WI38 (cell line): ENCODE results near the gene KRTAP10-8.
"Not testable (repeated sequence)": the region's sequence is repeated elsewhere in the genome, so short reads cannot be mapped to it uniquely, and the experiment has no call there.

Experiments
- H3K4me3 ChIP-seq: 2 replicates; pipeline ENCODE4 v1.5.1; 2011; ENCODE audit warnings: low read depth, mild to moderate bottlenecking, control low read depth, low read length
- TF ChIP-seq, protein P1 (sequence below): IDR thresholded peaks from 2 replicates; pipeline ENCODE4 v1.5.1; 2012; ENCODE audit warnings: low read depth, mild to moderate bottlenecking, control low read depth, low read length

KRTAP10-8 gene

DNA sequence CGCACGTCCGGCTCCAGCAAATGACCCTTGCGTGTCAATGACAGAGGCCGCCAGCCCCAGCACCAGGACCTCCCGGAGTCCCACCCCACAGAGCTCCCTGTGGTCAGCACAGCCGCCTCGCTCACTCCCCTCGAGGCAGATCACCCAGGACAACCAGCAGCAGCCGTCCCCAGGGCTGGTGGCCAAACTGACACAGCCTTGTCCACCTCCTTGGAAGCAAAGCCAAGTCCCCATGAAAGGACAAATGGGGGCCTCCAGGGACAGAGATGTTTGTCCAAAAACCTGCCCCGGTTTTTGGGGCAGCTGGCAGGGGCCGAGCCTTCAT lies 27.4 kb downstream of the KRTAP10-8 start:
- TF ChIP-seq, protein P1, sequence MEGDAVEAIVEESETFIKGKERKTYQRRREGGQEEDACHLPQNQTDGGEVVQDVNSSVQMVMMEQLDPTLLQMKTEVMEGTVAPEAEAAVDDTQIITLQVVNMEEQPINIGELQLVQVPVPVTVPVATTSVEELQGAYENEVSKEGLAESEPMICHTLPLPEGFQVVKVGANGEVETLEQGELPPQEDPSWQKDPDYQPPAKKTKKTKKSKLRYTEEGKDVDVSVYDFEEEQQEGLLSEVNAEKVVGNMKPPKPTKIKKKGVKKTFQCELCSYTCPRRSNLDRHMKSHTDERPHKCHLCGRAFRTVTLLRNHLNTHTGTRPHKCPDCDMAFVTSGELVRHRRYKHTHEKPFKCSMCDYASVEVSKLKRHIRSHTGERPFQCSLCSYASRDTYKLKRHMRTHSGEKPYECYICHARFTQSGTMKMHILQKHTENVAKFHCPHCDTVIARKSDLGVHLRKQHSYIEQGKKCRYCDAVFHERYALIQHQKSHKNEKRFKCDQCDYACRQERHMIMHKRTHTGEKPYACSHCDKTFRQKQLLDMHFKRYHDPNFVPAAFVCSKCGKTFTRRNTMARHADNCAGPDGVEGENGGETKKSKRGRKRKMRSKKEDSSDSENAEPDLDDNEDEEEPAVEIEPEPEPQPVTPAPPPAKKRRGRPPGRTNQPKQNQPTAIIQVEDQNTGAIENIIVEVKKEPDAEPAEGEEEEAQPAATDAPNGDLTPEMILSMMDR = no peak
- H3K4me3 ChIP-seq = no peak overlapping the region

DNA sequence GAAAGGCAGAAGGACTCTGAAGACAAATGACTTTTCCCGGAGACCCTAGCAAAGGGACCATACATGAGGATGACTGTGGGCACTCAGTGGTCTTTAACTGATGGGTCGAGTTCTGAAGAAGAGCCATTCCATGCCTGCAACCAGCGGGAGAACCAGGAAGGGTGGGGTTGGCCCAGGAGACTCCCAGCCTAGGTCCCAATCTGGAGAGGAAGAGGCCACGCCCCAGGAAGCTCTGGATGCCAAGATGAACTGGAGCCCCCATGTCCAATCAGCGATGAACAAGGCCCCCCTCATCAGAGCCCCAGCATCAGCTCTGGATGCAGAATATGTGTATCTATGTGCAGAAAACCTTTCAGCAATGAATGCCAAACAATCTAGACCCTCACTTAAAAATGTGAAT lies 28.9 kb downstream of the KRTAP10-8 start:
- H3K4me3 ChIP-seq = no peak overlapping the region
- TF ChIP-seq, protein P1 = no peak

DNA sequence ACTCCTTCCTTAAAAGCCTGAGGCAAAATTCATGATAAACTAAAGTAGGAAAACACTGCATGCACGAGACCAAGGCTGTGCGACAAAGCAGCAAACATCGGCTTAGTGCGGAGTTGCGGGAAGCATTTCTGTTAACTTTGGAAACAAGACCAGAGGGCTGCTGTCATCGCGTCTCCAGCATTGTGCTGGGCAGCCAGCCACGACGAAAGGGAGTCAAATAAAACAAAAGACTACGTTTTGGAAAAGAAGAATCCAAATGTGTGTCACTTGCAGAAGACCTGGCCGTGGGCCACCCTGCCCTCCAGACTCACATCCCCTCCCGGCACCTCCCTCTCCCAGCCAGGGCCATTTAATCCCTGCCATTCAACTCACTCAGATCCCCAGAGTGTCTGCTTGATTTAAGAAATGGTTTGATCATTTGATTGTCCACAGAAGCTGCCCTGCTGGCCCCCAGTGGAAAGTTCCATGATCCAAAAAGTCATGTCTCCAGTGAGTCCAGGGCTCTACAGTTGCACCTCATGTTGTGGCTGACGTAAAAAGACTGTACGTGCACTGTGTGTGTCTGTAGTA lies 31.9 kb downstream of the KRTAP10-8 start:
- no peak overlapping the region for H3K4me3 ChIP-seq
- TF ChIP-seq, protein P1 = no peak

DNA sequence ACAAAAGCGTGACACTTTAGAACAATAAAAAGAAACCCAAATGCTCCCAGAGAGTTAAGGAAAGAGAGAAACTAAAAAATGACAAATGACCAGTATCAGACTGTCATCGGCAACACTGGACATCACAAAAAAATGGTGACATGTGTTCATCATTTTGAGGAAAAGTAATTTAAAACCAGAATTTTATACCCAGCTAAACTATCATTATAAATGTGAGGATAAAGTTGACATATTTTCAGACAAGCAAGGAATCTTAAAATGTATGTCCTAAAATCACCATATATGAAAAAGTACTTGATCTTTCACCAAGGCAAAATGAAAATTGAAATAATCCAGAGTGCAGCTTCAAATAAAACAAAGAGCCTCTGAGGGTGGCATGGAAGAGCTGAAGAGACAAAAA lies 33.0 kb downstream of the KRTAP10-8 start:
- H3K4me3 ChIP-seq = no peak overlapping the region
- TF ChIP-seq, protein P1 = no peak

DNA sequence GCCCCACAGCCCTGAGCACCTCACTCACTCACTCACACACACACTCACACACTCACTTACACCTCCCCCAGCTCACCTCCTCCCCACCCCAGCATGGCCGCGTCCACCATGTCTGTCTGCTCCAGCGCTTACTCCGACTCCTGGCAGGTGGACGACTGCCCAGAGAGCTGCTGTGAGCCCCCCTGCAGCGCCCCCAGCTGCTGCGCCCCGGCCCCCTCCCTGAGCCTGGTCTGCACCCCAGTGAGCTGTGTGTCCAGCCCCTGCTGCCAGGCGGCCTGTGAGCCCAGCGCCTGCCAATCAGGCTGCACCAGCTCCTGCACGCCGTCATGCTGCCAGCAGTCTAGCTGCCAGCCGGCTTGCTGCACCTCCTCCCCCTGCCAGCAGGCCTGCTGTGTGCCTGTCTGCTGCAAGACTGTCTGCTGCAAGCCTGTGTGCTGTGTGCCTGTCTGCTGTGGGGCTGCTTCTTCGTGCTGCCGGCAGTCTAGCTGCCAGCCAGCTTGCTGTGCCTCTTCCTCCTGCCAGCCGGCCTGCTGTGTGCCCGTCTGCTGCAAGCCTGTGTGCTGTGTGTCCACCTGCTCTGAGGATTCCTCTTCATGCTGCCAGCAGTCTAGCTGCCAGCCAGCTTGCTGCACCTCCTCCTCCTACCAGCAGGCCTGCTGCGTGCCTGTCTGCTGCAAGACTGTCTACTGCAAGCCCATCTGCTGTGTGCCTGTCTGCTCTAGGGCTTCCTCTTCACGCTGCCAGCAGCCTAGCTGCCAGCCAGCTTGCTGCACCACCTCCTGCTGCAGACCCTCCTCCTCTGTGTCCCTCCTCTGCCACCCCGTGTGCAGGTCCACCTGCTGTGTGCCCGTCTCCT lies 34.7 kb downstream of the KRTAP10-8 start, which contains the start of gene KRTAP10-11:
KRTAP10-11 (plus strand) TSS at position 49 of the 856 bp plus-strand sequence; CDS start at position 94, 45 bp downstream.
- H3K4me3 ChIP-seq = not testable (repeated sequence)

DNA sequence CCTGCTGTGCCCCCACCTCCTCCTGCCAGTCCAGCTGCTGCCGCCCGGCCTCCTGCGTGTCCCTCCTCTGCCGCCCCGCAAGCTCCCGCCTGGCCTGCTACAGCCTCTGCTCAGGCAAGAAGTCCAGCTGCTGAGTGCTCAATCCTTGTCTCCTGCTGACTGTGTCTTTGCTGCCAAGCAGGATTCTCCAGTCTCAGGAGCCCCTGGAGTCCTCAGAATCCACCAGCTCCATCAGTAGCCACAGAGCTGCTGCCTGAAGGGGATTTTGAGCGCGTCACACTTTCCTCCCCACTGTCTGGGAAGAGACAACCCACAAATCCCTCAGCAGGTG lies 35.3 kb downstream of the KRTAP10-8 start:
- TF ChIP-seq, protein P1 = no peak
- no peak overlapping the region for H3K4me3 ChIP-seq

DNA sequence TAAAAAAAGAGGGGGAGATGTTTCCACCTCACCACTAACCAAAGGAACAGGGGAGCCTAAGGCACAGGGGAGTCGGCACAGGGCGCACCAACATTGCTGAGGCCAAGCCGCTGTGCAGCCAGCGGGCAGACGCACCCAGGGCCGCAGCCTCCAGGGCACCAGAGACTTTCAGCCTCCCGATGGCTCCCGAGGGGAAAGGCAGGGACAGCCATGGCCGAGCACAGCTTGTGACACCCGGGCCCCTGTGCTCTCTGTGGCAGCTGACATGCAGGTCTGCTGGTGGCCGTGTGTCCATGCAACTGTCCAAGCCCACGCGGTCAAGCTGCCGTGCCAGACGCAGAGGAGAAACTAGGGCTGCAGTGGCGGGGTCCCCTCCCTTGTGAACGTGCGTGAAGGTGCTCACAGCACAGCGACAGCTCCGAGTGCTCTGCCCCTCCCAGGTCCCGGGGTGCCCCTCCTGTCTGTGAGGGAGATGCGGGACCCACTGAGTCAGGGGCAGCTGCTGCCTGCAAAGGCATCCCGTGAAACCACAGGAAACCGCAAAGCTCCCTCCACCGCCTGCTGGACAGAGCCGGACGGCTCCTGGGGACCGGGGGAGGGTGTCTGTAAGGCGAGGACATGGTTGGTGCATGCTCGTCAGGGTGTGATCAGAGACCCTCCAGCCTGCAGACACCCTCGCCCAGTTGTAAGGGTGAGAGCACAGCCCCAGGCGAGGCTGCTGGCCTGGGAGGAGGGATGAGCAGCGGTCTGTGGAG lies 36.9 kb downstream of the KRTAP10-8 start:
- TF ChIP-seq, protein P1 = no peak

More for the DNA sequence above, 36.9 kb downstream of the KRTAP10-8 start:
- no peak overlapping the region for H3K4me3 ChIP-seq
